Peyer's patch (tissue), 4 donors: ENCODE data around the gene RPS24.

Source experiments
- CTCF ChIP-seq, 6 experiments: fragments of 450-650 bp in 4 of 6; fragments of 200-600 bp in 2 of 6; sonication (generic) in 1 of 6; IDR thresholded peaks; one replicate each; pipeline ENCODE4 v1.5.1; 2017 to 2019; ENCODE audit warnings: antibody characterized with exemption in 6 of 6, mild to moderate bottlenecking in 3 of 6, moderate library complexity in 1 of 6
- POLR2A ChIP-seq, 2 donors: fragments of 450-650 bp; IDR thresholded peaks; one replicate each; pipeline ENCODE4 v1.5.1; 2017; ENCODE audit warnings: antibody characterized with exemption in 2 of 2, mild to moderate bottlenecking in 2 of 2, moderate library complexity in 2 of 2

DNA sequence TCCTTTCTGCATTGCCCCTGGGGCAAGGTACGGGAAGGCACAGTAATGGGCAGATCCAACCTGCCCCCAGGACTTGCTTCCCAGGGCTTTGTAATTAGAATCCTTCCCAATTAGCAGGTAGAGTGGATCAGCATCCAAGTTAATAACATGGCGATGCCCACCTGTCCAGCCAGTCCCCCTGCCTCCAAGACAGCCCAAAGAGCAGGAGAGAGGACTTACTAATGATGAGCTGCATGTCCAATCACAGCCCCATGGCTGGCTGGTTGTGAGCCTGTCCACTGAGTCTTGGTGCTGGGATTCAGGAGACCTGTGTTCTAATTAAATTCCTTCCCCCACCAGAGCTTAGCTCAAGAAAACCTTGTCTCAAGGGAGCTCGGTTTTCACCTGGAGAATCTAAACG lies 49.0 kb downstream of the RPS24 start:
- no peak for TF ChIP-seq CTCF (IDR thresholded peaks at IDR 0.05)
- no peak for TF ChIP-seq POLR2A (IDR thresholded peaks at IDR 0.05)
